Stimulated activated CD8-positive, alpha-beta memory T cell treated with anti-CD3 and anti-CD28 coated beads, Interleukin-15, amount 100 ng/mL, for 4 hours (primary cell): ENCODE data around the gene SLC2A4RG.

Experiments
- DNase-seq, 2 donors: peaks; one replicate each; pipeline ENCODE4 v3.0.0-alpha.2; 2020; ENCODE audit warnings: low read depth in 2 of 2

Gene SLC2A4RG

GRCh38 chr20:63739130-63740069 is at the start of gene SLC2A4RG:
Gene SLC2A4RG (plus strand): TSS chr20:63739776. CDS start chr20:63739913, 137 bp downstream.
- DNase-seq = no peak

- no peak for DNase-seq
Measured at GRCh38 chr20:63690003-63690897, 49.3 kb upstream of the SLC2A4RG start.

- DNase-seq = no peak
Measured at GRCh38 chr20:63690898-63691710, 48.5 kb upstream of the SLC2A4RG start.

- no peak for DNase-seq
Measured at GRCh38 chr20:63691711-63692435, 47.7 kb upstream of the SLC2A4RG start.

- DNase-seq = no peak
Measured at GRCh38 chr20:63692436-63693082, 47.0 kb upstream of the SLC2A4RG start.

- DNase-seq = no peak
Measured at GRCh38 chr20:63693083-63693732, 46.4 kb upstream of the SLC2A4RG start.

- DNase-seq = no peak
Measured at GRCh38 chr20:63693733-63694583, 45.6 kb upstream of the SLC2A4RG start.

- DNase-seq = no peak
Measured at GRCh38 chr20:63694584-63695423, 44.8 kb upstream of the SLC2A4RG start.

GRCh38 chr20:63695424-63696305 is 43.9 kb upstream of the SLC2A4RG start:
- no peak for DNase-seq

- DNase-seq = no peak
Measured at GRCh38 chr20:63696306-63696627, 43.3 kb upstream of the SLC2A4RG start.

GRCh38 chr20:63696628-63697356 is 42.8 kb upstream of the SLC2A4RG start, which contains the start of gene TNFRSF6B:
Gene TNFRSF6B (plus strand): TSS chr20:63696652. CDS start chr20:63696768, 116 bp downstream.
- no peak for DNase-seq

GRCh38 chr20:63697357-63697867 is 42.2 kb upstream of the SLC2A4RG start:
- DNase-seq = no peak

GRCh38 chr20:63697868-63698545 is 41.6 kb upstream of the SLC2A4RG start:
- DNase-seq = no peak

GRCh38 chr20:63698739-63699465 is 40.7 kb upstream of the SLC2A4RG start:
- no peak for DNase-seq
